B cell (primary cell): ENCODE data around the gene PPP2R2B.

Source experiments
- EZH2 ChIP-seq: IDR thresholded peaks from 2 replicates; pipeline ENCODE4 v1.6.1; 2012; ENCODE audit warnings: borderline replicate concordance, low read depth, mild to moderate bottlenecking, moderate library complexity, low read length; ENCODE audit not compliant: insufficient read depth, poor library complexity, severe bottlenecking
- TF ChIP-seq, protein P1 (sequence below): fragments of 200-600 bp; IDR thresholded peaks from one replicate; pipeline ENCODE4 v1.8.0; 2022; ENCODE audit warnings: antibody characterized with exemption, mild to moderate bottlenecking

DNA sequence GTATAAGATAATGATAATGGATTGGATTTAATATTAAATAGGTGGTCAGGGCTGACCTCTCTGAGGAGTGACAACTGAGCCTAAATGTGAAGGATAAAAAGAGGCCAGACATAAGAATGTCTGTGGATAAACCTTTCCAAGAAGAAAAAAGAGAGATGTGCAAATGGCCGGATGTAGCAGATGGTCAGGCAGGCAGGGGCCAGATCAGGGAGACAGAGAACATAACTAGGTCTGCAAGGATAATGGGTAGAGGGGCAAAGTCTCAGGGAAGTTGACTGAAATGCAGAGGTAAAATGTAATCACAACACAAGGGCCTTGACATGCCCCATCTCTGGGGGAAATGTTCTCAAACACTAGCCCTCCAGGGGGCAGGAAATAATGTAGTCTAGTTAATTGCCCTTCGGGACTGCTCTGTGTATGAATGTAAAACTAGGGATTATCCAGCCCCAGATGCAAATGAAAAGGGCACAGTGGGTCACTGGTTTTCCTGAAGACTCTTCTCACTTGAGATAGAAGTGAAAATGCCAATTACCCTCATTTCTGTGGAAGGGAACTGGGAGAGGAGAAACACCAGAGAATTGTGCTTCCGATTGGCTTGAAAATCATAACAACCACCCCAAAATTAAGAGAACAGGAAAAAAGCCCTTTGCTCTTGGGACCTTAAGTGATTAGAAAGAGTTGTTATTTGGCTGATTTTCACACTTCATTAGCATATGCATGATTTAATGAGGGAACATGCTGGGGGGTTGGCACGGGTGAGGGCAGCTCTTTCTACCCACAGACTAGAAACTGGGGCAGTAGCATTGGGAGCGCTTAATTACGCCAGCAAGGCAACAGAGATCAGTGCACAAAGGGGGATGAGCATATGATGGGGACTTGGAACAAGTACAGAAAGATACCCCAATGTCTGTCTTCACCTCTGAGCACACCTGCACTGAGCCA is 88.6 kb downstream of the PPP2R2B start:
- TF ChIP-seq, protein P1, sequence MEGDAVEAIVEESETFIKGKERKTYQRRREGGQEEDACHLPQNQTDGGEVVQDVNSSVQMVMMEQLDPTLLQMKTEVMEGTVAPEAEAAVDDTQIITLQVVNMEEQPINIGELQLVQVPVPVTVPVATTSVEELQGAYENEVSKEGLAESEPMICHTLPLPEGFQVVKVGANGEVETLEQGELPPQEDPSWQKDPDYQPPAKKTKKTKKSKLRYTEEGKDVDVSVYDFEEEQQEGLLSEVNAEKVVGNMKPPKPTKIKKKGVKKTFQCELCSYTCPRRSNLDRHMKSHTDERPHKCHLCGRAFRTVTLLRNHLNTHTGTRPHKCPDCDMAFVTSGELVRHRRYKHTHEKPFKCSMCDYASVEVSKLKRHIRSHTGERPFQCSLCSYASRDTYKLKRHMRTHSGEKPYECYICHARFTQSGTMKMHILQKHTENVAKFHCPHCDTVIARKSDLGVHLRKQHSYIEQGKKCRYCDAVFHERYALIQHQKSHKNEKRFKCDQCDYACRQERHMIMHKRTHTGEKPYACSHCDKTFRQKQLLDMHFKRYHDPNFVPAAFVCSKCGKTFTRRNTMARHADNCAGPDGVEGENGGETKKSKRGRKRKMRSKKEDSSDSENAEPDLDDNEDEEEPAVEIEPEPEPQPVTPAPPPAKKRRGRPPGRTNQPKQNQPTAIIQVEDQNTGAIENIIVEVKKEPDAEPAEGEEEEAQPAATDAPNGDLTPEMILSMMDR: no peak
- TF ChIP-seq EZH2: no peak
